SK-N-SH (cell line): ENCODE results near the gene SCOC. TPM values are rescaled to one million over a fixed set of nuclear protein-coding genes. Genes with fewer than 3 reads are reported as not detected.

Experiments used
- CTCF ChIA-PET: fragments of 300-600, 350-600 bp; formaldehyde crosslinking; extraction: SDS; loops from one replicate; lab custom pipeline; 2021; lab: Yijun Ruan, JAX
- POLR2A ChIA-PET: fragments of 350-600 bp; sonication (Branson Sonifier 250); formaldehyde crosslinking; extraction: SDS; loops from one replicate; lab custom pipeline; 2020; ENCODE audit warnings: antibody characterized with exemption, inconsistent platforms; lab: Yijun Ruan, JAX
- DNase-seq: peaks from one replicate; pipeline ENCODE4 v3.0.0; 2012
- H2AFZ ChIP-seq: fragments of 200-600 bp; sonication (generic); 2 replicates; pipeline ENCODE4 v1.8.1; 2016; ENCODE audit warnings: antibody characterized with exemption, mild to moderate bottlenecking, low read depth
- H3F3A ChIP-seq: fragments of 200-600 bp; sonication (generic); replicated peaks from 2 replicates; pipeline ENCODE3; 2016; ENCODE audit warnings: antibody characterized with exemption, mild to moderate bottlenecking; ENCODE audit not compliant: insufficient read depth
- H3K27ac ChIP-seq, 2 experiments: fragments of 200-500 bp in 1 of 2; fragments of 200-600 bp in 1 of 2; sonication (Bioruptor generic) in 1 of 2; sonication (generic), shearing (Covaris generic) in 1 of 2; 2 replicates each; pipeline versions ENCODE4 v1.5.1 to v1.6.1; 2014 to 2016; ENCODE audit warnings: low read depth in 2 of 2, inconsistent platforms in 1 of 2, low read length in 1 of 2, mild to moderate bottlenecking in 1 of 2, mixed read lengths in 1 of 2
- H3K27me3 ChIP-seq: fragments of 200-600 bp; sonication (generic), shearing (Covaris generic); 2 replicates; pipeline ENCODE4 v1.6.1; 2016; ENCODE audit warnings: mixed run types; ENCODE audit not compliant: insufficient read depth
- H3K36me3 ChIP-seq, 2 experiments: fragments of 200-500 bp in 1 of 2; fragments of 200-600 bp in 1 of 2; sonication (Bioruptor generic) in 1 of 2; sonication (generic) in 1 of 2; replicated peaks in 1 of 2; 2 replicates each; pipeline versions ENCODE3 to v1.5.1; 2014 to 2016; ENCODE audit warnings: low read length in 1 of 2, mild to moderate bottlenecking in 1 of 2; ENCODE audit not compliant: insufficient read depth in 2 of 2, control insufficient read depth in 1 of 2
- H3K4me1 ChIP-seq, 2 experiments: fragments of 200-500 bp in 1 of 2; fragments of 200-600 bp in 1 of 2; sonication (Bioruptor generic) in 1 of 2; sonication (generic), shearing (Covaris generic) in 1 of 2; 2 replicates each; pipeline versions ENCODE4 v1.5.1 to v1.6.1; 2014 to 2016; ENCODE audit warnings: low read depth in 1 of 2, low read length in 1 of 2, mixed run types in 1 of 2; ENCODE audit not compliant: insufficient read depth in 2 of 2, control insufficient read depth in 1 of 2
- H3K4me2 ChIP-seq: fragments of 200-600 bp; sonication (generic), shearing (Covaris generic); 2 replicates; pipeline ENCODE4 v1.6.1; 2017; ENCODE audit warnings: mixed run types
- H3K4me3 ChIP-seq, 2 experiments: fragments of 200-500 bp in 1 of 2; fragments of 200-600 bp in 1 of 2; sonication (Bioruptor generic) in 1 of 2; sonication (generic), shearing (Covaris generic) in 1 of 2; 2 replicates each; pipeline versions ENCODE4 v1.5.1 to v1.8.1; 2014 to 2016; ENCODE audit warnings: low read depth in 2 of 2, inconsistent platforms in 1 of 2, low read length in 1 of 2, mild to moderate bottlenecking in 1 of 2, mixed read lengths in 1 of 2, moderate library complexity in 1 of 2
- H3K79me2 ChIP-seq: fragments of 200-600 bp; sonication (generic); 2 replicates; pipeline ENCODE4 v1.8.1; 2017; ENCODE audit warnings: mild to moderate bottlenecking; ENCODE audit not compliant: insufficient read depth
- H3K9ac ChIP-seq: fragments of 200-600 bp; sonication (generic); 2 replicates; pipeline ENCODE4 v1.6.1; 2017; ENCODE audit warnings: mixed run types
- H3K9me2 ChIP-seq: fragments of 200-600 bp; sonication (generic); 2 replicates; pipeline ENCODE4 v1.6.1; 2017; ENCODE audit warnings: mixed run types
- H3K9me3 ChIP-seq: fragments of 200-600 bp; sonication (generic); 2 replicates; pipeline ENCODE4 v1.6.1; 2017; ENCODE audit warnings: mixed run types, mild to moderate bottlenecking, moderate library complexity
- H4K20me1 ChIP-seq: fragments of 200-600 bp; sonication (generic); 2 replicates; pipeline ENCODE4 v1.6.1; 2017; ENCODE audit warnings: mild to moderate bottlenecking, mixed run types; ENCODE audit not compliant: insufficient read depth
- CTCF ChIP-seq: fragments of 200-600 bp; sonication (generic); IDR thresholded peaks from 2 replicates; pipeline ENCODE4 v1.6.1; 2017; ENCODE audit warnings: antibody characterized with exemption, mild to moderate bottlenecking, moderate library complexity
- ELF1 ChIP-seq: IDR thresholded peaks from 2 replicates; pipeline ENCODE4 v1.4.0; 2012
- EP300 ChIP-seq, 2 experiments: IDR thresholded peaks; 2 replicates each; pipeline versions ENCODE4 v1.4.0 to v1.6.1; 2012; ENCODE audit warnings: borderline replicate concordance in 1 of 2, low read depth in 1 of 2, low read length in 1 of 2
- EZH2phosphoT487 ChIP-seq: fragments of 200-600 bp; sonication (generic); IDR thresholded peaks from 2 replicates; pipeline ENCODE4 v1.6.1; 2017; ENCODE audit warnings: low read depth, mixed run types, mild to moderate bottlenecking, antibody characterized with exemption, moderate library complexity, borderline replicate concordance
- FOXJ3 ChIP-seq: sonication (generic); formaldehyde crosslinking; IDR thresholded peaks from 2 replicates; pipeline ENCODE4 v1.5.1; 2020; ENCODE audit warnings: mild to moderate bottlenecking, missing genetic modification reagents
- GATA2 ChIP-seq: sonication (generic); formaldehyde crosslinking; IDR thresholded peaks from 2 replicates; pipeline ENCODE4 v1.5.0; 2020; ENCODE audit warnings: mild to moderate bottlenecking, missing genetic modification reagents
- MXI1 ChIP-seq: IDR thresholded peaks from 2 replicates; pipeline ENCODE4 v1.6.1; 2012; ENCODE audit warnings: mild to moderate bottlenecking, low read depth, low read length, improper control_type of control experiment
- NRF1 ChIP-seq: IDR thresholded peaks from 2 replicates; pipeline ENCODE4 v1.6.1; 2012; ENCODE audit warnings: low read depth, mild to moderate bottlenecking, low read length
- RAD21 ChIP-seq: IDR thresholded peaks from 2 replicates; pipeline ENCODE4 v1.6.1; 2012; ENCODE audit warnings: mild to moderate bottlenecking, low read length
- RCOR1 ChIP-seq: fragments of 150-350 bp; IDR thresholded peaks from 2 replicates; pipeline ENCODE4 v1.6.1; 2017; ENCODE audit warnings: antibody characterized with exemption, low read length
- REST ChIP-seq: IDR thresholded peaks from 2 replicates; pipeline ENCODE4 v1.6.1; 2012; ENCODE audit warnings: mild to moderate bottlenecking, low read depth, low read length, moderate library complexity
- RFX5 ChIP-seq: IDR thresholded peaks from 2 replicates; pipeline ENCODE4 v1.6.1; 2012; ENCODE audit warnings: mild to moderate bottlenecking, improper control_type of control experiment, low read length
- RXRA ChIP-seq: IDR thresholded peaks from 2 replicates; pipeline ENCODE4 v1.4.0; 2012; ENCODE audit warnings: low read depth, mild to moderate bottlenecking, borderline replicate concordance
- SMC3 ChIP-seq: IDR thresholded peaks from 2 replicates; pipeline ENCODE4 v1.6.1; 2012; ENCODE audit warnings: low read depth, low read length, improper control_type of control experiment
- TAF1 ChIP-seq: IDR thresholded peaks from 2 replicates; pipeline ENCODE4 v1.6.1; 2012; ENCODE audit warnings: low read depth, mild to moderate bottlenecking, low read length, moderate library complexity, borderline replicate concordance
- WGBS: methylation state at CpG from one replicate; pipeline ENCODE4 v1.1.6; 2017; ENCODE audit warnings: low lambda C conversion rate; 5-methylcytosine and 5-hydroxymethylcytosine counted together
- polyA plus RNA-seq, 3 experiments: library from polyadenylated mRNA; depleted of rRNA; stranded (reverse); fragments of >200 nt; gene quantifications; 2 replicates each; pipeline ENCODE4 v1.2.3, GENCODE V29; 2012

The SCOC gene
- polyA plus RNA-seq, 1 of the 3 experiments (the other 2 are of a cell fraction) = 16.0 TPM

- TF ChIP-seq CTCF (peak; percentile 93), EZH2phosphoT487 (no peak), RXRA (no peak), SMC3 (peak; percentile 57), EP300 (IDR thresholded peaks at IDR 0.05; ENCODE audit: borderline replicate concordance in 1 of 2, low read depth in 1 of 2, low read length in 1 of 2) (no peak), FOXJ3 (CRISPR knock-in tag) (no peak), NRF1 (no peak), MXI1 (no peak), ELF1 (no peak), RCOR1 (no peak), GATA2 (CRISPR knock-in tag) (no peak), RFX5 (no peak), RAD21 (peak; percentile 75), TAF1 (no peak), REST (no peak)
- no peaks in the 10 kb centered on the region for H3K9me3 ChIP-seq
- H3K27me3 ChIP-seq = no peaks in the 10 kb centered on the region; the same call in 1 of the 2 replicates
- no peak overlapping the region for H3K4me2 ChIP-seq
- DNase-seq = peak; percentile 57
- no peaks in the 10 kb centered on the region for H3K79me2 ChIP-seq
- H3K4me1 ChIP-seq = no peaks in the 10 kb centered on the region; a peak in 1 of 4 replicates
- H4K20me1 ChIP-seq = no peaks in the 10 kb centered on the region
- H3K9me2 ChIP-seq = no peaks in the 10 kb centered on the region
- no peak overlapping the region for H3K9ac ChIP-seq
- WGBS = 29% methylated on average over 7 of the region's 7 CpGs
- POLR2A ChIA-PET = interaction anchor here (1.3 kb wide), 1 partner anchor 14 kb away, joined by 4 read pairs; the partner anchor contains the start of gene SCOC
- no peaks in the 10 kb centered on the region for H3K36me3 ChIP-seq
- no peaks in the 10 kb centered on the region for H3F3A ChIP-seq
- H3K27ac ChIP-seq = no peak overlapping the region
- H3K4me3 ChIP-seq = peak overlapping the region in 1 of 2 experiments; percentile 7; a peak in 1 of 4 replicates
- H2AFZ ChIP-seq = no peak overlapping the region
- CTCF ChIA-PET = interaction anchor here (0.6 to 11.0 kb wide), 114 partner anchors 9 to 855 kb away, joined by 3 to 171 read pairs (median 4); partner anchors contain the start of genes CLGN, ELMOD2, RNF150 and SCOC
Measured at GRCh38 chr4:140359562-140360427, 13.7 kb upstream of the SCOC start.
